ENCODE measurements around the gene RPS2.

The RPS2 gene

DNA sequence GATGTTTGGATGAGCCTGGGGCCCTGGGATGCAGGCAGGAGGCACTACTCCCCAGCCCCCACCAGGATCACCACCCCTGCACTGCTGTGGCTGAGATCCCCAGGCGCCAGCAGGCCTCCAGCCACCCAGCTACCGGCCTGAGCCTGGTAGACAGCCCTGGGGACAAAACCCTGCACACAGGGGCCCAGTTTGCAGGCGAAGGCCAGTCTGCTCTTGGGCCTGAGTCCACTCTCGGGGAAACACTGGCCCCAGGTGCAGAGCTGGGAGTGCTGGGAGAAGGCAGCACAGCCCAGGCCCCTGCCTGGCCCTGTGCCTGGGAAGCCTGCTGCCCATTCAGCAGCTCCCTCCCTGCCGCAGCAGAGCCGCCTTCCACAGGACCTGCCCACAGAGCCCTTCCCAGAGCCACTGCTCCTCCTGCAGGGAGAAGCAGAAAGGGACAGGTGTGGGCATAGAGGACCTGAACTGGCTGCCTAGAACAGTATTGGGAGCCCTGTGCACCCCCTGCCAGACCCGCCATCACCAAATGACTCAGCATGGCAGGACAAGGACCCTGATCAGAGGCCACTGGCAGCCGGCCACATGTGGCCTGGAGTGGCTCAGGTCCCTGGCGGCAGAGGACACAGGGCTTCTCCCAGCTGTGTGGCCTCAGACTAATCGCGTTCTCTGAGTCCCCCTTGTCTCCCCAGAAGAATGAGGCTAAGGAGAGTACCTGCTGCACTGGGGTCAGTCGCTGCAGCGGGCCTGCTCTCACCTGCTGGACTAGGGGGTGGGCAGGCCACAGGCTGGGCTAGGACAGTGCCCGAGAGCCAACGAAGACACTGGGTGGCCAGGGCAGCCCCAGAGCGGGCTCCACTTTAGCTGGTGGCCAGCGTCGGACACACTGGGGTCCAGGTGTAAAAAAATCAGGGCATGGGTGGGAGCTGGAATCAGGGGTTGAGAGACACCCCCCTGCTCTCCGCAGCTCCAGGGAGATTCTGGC is 32.3 kb downstream of the RPS2 start:
- H3K27ac ChIP-seq, result no peak overlapping the region
- TF ChIP-seq, protein P1, sequence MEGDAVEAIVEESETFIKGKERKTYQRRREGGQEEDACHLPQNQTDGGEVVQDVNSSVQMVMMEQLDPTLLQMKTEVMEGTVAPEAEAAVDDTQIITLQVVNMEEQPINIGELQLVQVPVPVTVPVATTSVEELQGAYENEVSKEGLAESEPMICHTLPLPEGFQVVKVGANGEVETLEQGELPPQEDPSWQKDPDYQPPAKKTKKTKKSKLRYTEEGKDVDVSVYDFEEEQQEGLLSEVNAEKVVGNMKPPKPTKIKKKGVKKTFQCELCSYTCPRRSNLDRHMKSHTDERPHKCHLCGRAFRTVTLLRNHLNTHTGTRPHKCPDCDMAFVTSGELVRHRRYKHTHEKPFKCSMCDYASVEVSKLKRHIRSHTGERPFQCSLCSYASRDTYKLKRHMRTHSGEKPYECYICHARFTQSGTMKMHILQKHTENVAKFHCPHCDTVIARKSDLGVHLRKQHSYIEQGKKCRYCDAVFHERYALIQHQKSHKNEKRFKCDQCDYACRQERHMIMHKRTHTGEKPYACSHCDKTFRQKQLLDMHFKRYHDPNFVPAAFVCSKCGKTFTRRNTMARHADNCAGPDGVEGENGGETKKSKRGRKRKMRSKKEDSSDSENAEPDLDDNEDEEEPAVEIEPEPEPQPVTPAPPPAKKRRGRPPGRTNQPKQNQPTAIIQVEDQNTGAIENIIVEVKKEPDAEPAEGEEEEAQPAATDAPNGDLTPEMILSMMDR (IDR thresholded peaks at IDR 0.05), result peak; percentile 27
- TF ChIP-seq ZFX (IDR thresholded peaks at IDR 0.05; ENCODE audit: borderline replicate concordance), result no peak

DNA sequence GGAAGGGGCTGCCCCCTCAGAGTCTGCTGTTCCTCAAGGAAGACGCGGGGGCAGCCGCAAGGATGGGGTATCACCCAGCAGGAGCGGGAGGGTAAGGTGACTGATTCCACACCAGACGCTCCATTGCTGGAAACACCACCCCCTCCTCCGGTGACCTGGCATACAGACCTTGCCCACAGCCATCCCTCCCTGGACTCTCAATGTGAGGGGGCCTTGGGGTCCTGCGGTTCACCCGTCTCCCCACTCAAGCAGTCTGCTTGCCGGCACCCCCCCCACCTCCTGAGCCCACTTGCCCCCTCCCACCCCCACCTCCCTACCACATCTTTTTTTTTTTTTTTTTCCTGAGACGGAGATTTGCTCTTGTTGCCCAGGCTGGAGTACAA is 34.3 kb downstream of the RPS2 start:
- no peak for TF ChIP-seq ZFX (IDR thresholded peaks at IDR 0.05; ENCODE audit: borderline replicate concordance)
- TF ChIP-seq, protein P1 (IDR thresholded peaks at IDR 0.05), result no peak
- H3K27ac ChIP-seq, result no peak overlapping the region

DNA sequence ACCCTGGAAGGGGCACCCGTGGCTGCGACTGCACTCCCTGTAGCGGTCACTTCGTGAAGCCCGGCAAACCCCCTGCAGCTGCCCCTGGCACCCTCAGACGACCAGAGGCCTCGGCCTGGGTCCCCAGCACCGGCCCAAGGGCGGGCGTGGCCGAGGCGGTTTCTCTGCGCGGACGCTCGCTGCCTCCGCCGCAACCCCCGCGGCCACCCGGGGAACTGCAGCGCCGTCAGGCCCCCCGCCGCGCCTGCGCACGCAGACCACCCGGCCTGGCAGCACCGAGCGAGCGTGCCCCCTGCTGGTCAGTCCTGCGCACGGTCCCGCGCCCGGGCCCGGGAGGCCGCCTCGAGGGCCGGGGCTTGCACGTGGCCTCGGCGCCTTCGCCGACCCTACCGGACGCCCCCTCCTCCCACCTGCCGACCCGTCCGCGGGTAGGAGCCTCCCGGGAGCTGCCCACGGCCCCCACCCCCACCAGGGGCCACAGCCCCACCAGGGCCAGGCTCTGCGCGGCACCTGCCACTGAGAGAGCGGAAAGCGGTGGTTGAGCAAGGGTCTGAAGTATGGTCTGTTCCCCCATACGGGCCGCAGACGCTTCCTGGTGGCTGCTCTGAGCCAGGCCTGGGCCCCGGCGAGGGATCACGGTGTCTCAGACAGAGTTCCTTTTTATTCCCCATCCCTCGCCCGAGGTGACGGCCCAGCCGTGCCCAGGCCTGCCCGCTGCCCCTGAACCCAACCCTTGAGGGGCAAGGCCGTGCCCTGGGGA is 34.9 kb downstream of the RPS2 start:
- TF ChIP-seq, protein P1 (IDR thresholded peaks at IDR 0.05), result peak; percentile 99
- TF ChIP-seq ZFX (IDR thresholded peaks at IDR 0.05; ENCODE audit: borderline replicate concordance), result no peak
- H3K27ac ChIP-seq, result no peak overlapping the region

DNA sequence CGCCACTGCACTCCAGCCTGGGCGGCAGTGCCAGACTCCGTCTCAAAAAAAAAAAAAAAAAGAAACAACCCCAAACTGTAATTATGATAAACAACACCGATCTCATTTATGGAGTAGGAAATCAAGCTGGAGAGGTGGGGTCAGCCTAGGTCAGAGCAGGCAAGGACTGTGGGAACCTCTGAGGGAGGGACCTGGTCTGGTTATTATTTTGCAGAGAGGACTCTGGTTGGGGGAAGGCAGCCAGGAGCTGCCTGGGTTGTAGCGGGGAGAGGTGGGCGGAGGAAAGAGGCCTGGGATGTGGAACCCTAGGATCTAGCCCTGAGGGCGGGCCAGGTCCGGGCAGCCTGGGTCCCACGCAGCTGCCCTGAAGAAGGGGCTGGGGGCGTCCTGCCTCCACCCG is 35.5 kb downstream of the RPS2 start:
- no peak for TF ChIP-seq ZFX (IDR thresholded peaks at IDR 0.05; ENCODE audit: borderline replicate concordance)
- TF ChIP-seq, protein P1 (IDR thresholded peaks at IDR 0.05), result no peak

DNA sequence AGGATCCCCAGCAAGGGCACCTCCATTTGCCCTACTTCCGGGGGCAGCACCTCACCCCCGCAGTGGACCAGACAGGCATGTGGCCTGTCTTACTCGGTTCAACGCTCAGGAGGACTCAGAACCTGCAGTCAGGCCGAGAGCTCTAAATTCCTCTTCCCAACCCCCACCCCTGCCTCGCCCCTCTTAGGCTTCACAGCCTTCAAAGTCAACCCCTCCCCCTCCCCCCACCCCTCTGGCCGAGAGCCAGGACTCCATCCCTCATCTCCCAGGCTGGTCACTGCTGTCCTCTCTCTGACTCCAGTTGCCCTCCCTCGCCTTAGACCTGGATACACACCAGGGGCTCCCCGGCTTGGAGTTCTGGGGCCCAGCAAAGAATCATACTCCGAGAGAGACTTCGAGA is 38.4 kb downstream of the RPS2 start:
- TF ChIP-seq, protein P1 (IDR thresholded peaks at IDR 0.05), result no peak
- TF ChIP-seq ZFX (IDR thresholded peaks at IDR 0.05; ENCODE audit: borderline replicate concordance), result no peak
- H3K27ac ChIP-seq, result no peak overlapping the region

More for the DNA sequence above, 35.5 kb downstream of the RPS2 start:
- H3K27ac ChIP-seq, result no peak overlapping the region

DNA sequence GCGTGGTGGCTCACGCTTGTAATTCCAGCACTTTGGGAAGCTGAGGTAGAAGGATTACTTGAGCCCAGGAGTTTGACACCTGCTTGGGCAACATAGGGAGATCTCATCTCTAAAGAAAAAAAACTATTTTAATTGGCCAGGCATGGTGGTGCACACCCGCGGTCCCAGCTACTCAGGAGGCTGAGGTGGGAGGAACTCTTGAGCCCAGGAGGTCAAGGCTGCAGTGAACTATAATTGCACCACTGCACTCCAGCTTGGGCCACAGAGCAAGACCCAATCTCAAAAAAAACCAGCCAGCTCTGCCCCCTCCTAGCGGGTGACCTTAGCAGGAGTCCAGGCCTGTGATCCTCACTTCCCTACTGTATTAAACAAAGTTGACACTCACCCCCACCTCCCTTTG is 40.5 kb downstream of the RPS2 start:
- no peak overlapping the region for H3K27ac ChIP-seq
- TF ChIP-seq, protein P1 (IDR thresholded peaks at IDR 0.05), result no peak
- no peak for TF ChIP-seq ZFX (IDR thresholded peaks at IDR 0.05; ENCODE audit: borderline replicate concordance)
